Ovary (tissue), 9 donors: ENCODE results near the gene RAI14. TPM values are rescaled to one million over a fixed set of nuclear protein-coding genes. Genes with fewer than 3 reads are reported as not detected.

ENCODE experiments used
- DNase-seq, 5 donors: peaks; one replicate each; pipeline ENCODE4 v3.0.0-alpha.2; 2019 to 2020
- H3K27ac ChIP-seq, 2 donors: fragments of 200-600 bp; one replicate each; pipeline versions ENCODE4 v1.5.1 to v1.8.0; 2019 to 2022
- H3K27me3 ChIP-seq: fragments of 200-600 bp; one replicate; pipeline ENCODE4 v1.8.0; 2022
- H3K36me3 ChIP-seq: fragments of 200-600 bp; sonication (generic); one replicate; pipeline ENCODE4 v1.5.1; 2019
- H3K4me1 ChIP-seq: one replicate; pipeline ENCODE4 v1.8.1; 2013; ENCODE audit warnings: mild to moderate bottlenecking, moderate library complexity; ENCODE audit not compliant: insufficient read depth
- H3K4me3 ChIP-seq: fragments of 200-600 bp; sonication (generic); one replicate; pipeline ENCODE4 v1.5.1; 2017
- H3K9me3 ChIP-seq, 2 donors: fragments of 200-600 bp in 1 of 2; sonication (generic) in 1 of 2; one replicate each; pipeline versions ENCODE4 v1.5.1 to v1.8.1; 2013 to 2019; ENCODE audit warnings: mild to moderate bottlenecking in 1 of 2, moderate library complexity in 1 of 2
- EP300 ChIP-seq: sonication (generic); formaldehyde crosslinking; IDR thresholded peaks from one replicate; pipeline ENCODE4 v1.6.1; 2017; ENCODE audit warnings: antibody characterized with exemption
- POLR2A ChIP-seq: fragments of 450-650 bp; IDR thresholded peaks from one replicate; pipeline ENCODE4 v1.6.1; 2017; ENCODE audit warnings: antibody characterized with exemption, mild to moderate bottlenecking, moderate library complexity
- WGBS, 3 donors: extraction: QIAGEN DNeasy Blood & Tissue Kit in 1 of 3; methylation state at CpG; one replicate each; pipeline versions ENCODE4 v1.1.5 to v1.1.7; 2013 to 2017; 5-methylcytosine and 5-hydroxymethylcytosine counted together
- intact Hi-C, 4 donors: fragments of 100-400 bp; cut with DNase I; formaldehyde crosslinking; loops; one replicate each; pipeline versions ENCODE4 v1.11.0 to v1.15.1; 2022 to 2023
- polyA plus RNA-seq, 2 donors: library from polyadenylated mRNA; stranded (reverse); fragments of 200-250 nt in 1 of 2; fragments of 350-450 nt in 1 of 2; fragmentation: Illumina TruSeq in 1 of 2; extraction: RNeasy Lipid Tissue Mini Kit (QIAGEN cat#74804) in 1 of 2; gene quantifications; one replicate each; pipeline ENCODE4 v1.2.3, GENCODE V29; 2013 to 2014
- total RNA-seq, 7 donors: library from RNA; depleted of rRNA in 2 of 7; stranded (reverse); fragments of >200 nt in 2 of 7; fragmentation: NEBNext Ultra II Directional in 3 of 7; extraction: Animal tissue kit (Norgen Biotek cat#: 25700) in 3 of 7; gene quantifications; one replicate each; pipeline versions ENCODE4 v1.1.0 to v1.2.4, GENCODE V29; 2016 to 2023
- TF ChIP-seq, protein P1 (sequence below), 3 donors: fragments of 450-650 bp in 2 of 3; fragments of 200-600 bp in 1 of 3; IDR thresholded peaks; one replicate each; pipeline versions ENCODE4 v1.5.1 to v1.8.0; 2016 to 2022; ENCODE audit warnings: antibody characterized with exemption in 3 of 3, mild to moderate bottlenecking in 1 of 3
- donor health status: DM: no; HTN: no; CAD: no; lungs with moderate emphysema.
- donor health status: DM: no; HTN: no; CAD: no.
- donor health status: Bipolar disorder and iron deficiency.
- donor health status: DM: yes; HTN: yes; CAD: no.
- donor health status: DM: no; HTN: no; CAD: no.
- donor health status: DM: yes; HTN: yes; CAD: no.

RAI14 gene
- total and polyA plus RNA-seq, 9 donors, result 8.2 to 36.1 (median 25.9) TPM

DNA sequence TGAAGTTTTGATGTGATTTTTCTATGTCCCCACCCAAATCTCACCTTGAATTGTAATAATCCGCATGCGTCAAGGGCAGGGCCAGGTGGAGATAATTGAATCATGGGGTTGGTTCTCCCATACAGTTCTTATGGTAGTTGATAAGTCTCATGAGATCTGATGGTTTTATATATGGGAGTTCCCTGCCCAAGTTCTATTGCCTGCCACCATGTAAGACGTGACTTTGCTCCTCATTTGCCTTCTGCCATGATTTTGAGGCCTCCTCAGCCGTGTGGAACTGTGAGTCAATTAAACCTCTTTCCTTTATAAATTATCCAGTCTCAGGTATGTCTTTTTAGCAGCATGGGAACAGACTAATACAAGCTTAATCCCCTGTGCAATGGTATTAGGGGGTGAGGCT lies 25.5 kb upstream of the RAI14 start:
- Histone ChIP-seq H3K9me3 (no peaks in the 10 kb centered on the region), H3K4me3 (no peak overlapping the region), H3K27me3 (no peaks in the 10 kb centered on the region), H3K27ac (no peak overlapping the region), H3K36me3 (no peaks in the 10 kb centered on the region), H3K4me1 (no peaks in the 10 kb centered on the region)
- 96 to 97% (median 96%) methylated on average over 4 of the region's 4 CpGs for WGBS, 3 donors
- intact Hi-C loops, result no loop called here
- DNase-seq, result no peak
- TF ChIP-seq POLR2A (no peak), EP300 (no peak)
- TF ChIP-seq, protein P1, sequence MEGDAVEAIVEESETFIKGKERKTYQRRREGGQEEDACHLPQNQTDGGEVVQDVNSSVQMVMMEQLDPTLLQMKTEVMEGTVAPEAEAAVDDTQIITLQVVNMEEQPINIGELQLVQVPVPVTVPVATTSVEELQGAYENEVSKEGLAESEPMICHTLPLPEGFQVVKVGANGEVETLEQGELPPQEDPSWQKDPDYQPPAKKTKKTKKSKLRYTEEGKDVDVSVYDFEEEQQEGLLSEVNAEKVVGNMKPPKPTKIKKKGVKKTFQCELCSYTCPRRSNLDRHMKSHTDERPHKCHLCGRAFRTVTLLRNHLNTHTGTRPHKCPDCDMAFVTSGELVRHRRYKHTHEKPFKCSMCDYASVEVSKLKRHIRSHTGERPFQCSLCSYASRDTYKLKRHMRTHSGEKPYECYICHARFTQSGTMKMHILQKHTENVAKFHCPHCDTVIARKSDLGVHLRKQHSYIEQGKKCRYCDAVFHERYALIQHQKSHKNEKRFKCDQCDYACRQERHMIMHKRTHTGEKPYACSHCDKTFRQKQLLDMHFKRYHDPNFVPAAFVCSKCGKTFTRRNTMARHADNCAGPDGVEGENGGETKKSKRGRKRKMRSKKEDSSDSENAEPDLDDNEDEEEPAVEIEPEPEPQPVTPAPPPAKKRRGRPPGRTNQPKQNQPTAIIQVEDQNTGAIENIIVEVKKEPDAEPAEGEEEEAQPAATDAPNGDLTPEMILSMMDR (IDR thresholded peaks at IDR 0.05), result no peak

DNA sequence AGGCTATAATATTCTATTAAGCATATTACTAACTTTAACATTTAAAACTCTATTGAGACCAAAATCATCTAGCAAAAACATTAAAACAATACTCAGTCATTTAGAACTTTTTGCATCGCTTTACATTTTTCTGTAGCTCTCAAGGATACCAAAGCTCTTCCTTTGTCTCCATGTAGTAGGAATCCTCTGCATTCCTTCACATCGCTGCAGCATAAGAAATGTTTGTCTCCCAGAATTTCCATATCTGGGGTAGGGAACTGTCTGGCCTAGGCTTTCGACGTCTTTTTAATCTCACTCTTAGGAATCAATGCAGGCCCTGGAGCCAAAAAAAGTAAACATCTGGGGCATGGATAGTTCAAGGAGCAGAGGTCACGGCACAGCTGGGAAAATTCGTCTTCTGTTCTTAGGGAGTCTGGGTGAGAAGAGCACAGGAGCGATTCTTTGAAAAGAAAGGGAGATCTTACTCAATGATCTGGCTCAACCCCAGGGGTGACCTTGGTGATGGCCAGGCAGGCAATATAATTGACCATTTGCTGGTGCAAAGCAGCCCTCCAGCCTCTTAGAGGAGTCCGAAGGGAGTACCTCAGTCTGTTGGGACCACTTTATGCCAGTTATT lies 23.2 kb upstream of the RAI14 start:
- TF ChIP-seq POLR2A (no peak), EP300 (no peak)
- TF ChIP-seq, protein P1 (IDR thresholded peaks at IDR 0.05), result no peak
- no peaks in the 10 kb centered on the region for H3K4me1 ChIP-seq
- DNase-seq, result peak; percentile 29 to 76 (median 40)
- H3K27me3 ChIP-seq, result no peaks in the 10 kb centered on the region
- H3K36me3 ChIP-seq, result no peaks in the 10 kb centered on the region
- WGBS, 3 donors, result 10 to 17% (median 13%) methylated on average over 8 of the region's 8 CpGs
- no peaks in the 10 kb centered on the region for H3K9me3 ChIP-seq
- H3K27ac ChIP-seq, result no peak overlapping the region
- no peak overlapping the region for H3K4me3 ChIP-seq
- intact Hi-C loops, result no loop called here

DNA sequence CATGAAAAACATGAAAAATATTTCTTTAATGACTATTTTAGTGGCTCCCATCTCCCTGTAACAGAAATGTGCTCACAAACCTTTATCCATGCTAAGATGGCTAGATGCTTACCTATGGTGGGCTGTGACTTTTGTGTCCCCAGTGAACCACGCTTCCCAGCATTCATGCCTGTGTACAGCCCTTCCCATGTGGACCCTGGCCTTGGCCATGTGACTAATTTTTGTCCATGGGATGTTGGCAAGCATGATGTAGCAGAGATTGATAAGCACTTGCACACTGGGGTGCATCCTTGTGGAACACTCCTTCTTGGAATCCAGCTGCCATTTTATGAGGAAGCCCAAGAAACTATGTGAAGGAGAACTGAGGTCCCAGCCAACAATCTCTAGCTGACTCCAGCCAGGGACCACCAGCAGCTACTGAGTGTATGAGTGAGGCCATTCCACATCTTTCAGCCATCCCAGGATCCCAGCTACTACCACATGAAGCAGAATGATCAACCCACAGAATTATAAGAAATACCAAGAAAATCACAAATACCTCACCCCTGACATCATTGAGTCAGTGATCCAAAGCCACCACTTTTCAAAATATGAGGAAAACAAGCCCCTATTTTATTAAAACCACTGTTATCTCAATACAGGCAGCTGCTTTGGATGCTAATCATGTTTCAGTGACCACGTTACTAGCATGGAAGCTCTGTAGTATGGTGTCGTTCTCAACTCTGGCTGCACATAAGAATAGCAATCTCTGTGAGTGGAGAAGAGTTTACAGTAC lies 16.1 kb upstream of the RAI14 start:
- Histone ChIP-seq H3K4me3 (no peak overlapping the region), H3K4me1 (no peaks in the 10 kb centered on the region), H3K27ac (no peak overlapping the region), H3K9me3 (no peaks in the 10 kb centered on the region), H3K36me3 (no peaks in the 10 kb centered on the region), H3K27me3 (no peaks in the 10 kb centered on the region)
- WGBS, 3 donors, result 54 to 79% (median 77%) methylated on average over 3 of the region's 3 CpGs
- TF ChIP-seq EP300 (no peak), POLR2A (no peak)
- TF ChIP-seq, protein P1 (IDR thresholded peaks at IDR 0.05), result no peak
- no peak for DNase-seq
- intact Hi-C loops, result no loop called here

DNA sequence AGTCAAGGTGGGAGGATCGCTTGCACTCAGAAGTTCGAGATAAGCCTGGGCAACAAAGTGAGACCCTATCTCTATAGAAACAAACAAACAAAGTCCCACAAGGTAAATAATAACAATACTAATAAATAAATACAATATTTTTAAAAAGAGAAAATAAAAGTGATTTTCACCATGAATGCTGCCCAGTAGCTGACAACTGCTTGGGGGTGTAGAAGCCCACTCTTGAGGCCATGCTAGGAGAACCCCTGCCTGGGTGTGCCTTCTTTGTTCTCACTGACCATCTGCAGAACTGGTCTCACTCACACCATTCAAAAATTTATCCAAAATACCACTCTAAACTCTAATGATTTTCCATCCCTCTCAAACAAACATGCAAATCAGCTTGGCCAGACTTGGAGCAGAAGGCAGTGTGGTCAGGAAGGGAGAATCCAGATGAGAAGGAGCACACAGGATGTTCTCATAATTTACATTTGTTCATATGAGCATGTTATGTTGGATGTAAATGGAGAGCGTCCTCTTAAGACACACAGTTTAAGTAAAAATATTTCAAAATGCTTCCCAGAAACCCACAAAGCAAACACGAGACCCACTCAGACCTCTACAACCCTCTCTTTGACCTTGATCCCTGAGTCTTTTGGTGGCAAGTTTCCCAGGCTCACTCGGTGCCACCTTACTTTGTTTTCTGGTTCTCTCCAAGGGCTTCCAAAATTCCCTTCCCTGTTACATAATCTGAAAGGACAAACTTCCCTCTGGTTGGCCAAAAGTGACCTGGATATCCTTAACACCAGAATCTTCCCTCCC lies 7.9 kb upstream of the RAI14 start:
- Histone ChIP-seq H3K9me3 (no peaks in the 10 kb centered on the region), H3K4me1 (no peaks in the 10 kb centered on the region), H3K4me3 (no peak overlapping the region), H3K27me3 (no peaks in the 10 kb centered on the region), H3K36me3 (no peaks in the 10 kb centered on the region), H3K27ac (no peak overlapping the region)
- intact Hi-C loops, result no loop called here
- no peak for DNase-seq
- WGBS, 3 donors, result 49 to 53% (median 52%) methylated on average over 5 of the region's 5 CpGs
- no peak for TF ChIP-seq EP300
- TF ChIP-seq POLR2A, result no peak
- TF ChIP-seq, protein P1 (IDR thresholded peaks at IDR 0.05), result no peak
